GM19193 (cell line): ENCODE data around the gene TSPAN4.

Experiments used
- POLR2A ChIP-seq: IDR thresholded peaks from 4 replicates; pipeline ENCODE4 v1.6.1; 2011; ENCODE audit not compliant: insufficient read depth, insufficient read length; ENCODE audit errors: extremely low read depth

Gene TSPAN4

GRCh38 chr11:870127-870413 is 27.4 kb downstream of the TSPAN4 start:
- no peak for TF ChIP-seq POLR2A

- no peak for TF ChIP-seq POLR2A
Measured at GRCh38 chr11:870418-870817, 27.8 kb downstream of the TSPAN4 start.

GRCh38 chr11:871472-871871 is 28.8 kb downstream of the TSPAN4 start:
- no peak for TF ChIP-seq POLR2A

- no peak for TF ChIP-seq POLR2A
Measured at GRCh38 chr11:872799-873198, 30.1 kb downstream of the TSPAN4 start.

- TF ChIP-seq POLR2A, result no peak
Measured at GRCh38 chr11:873706-874105, 31.1 kb downstream of the TSPAN4 start.

GRCh38 chr11:875203-875602 is 32.6 kb downstream of the TSPAN4 start:
- TF ChIP-seq POLR2A, result no peak

GRCh38 chr11:875769-876301 is 33.2 kb downstream of the TSPAN4 start:
- no peak for TF ChIP-seq POLR2A

- TF ChIP-seq POLR2A, result no peak
Measured at GRCh38 chr11:876545-876944, 33.9 kb downstream of the TSPAN4 start.

GRCh38 chr11:877565-877964 is 34.9 kb downstream of the TSPAN4 start:
- TF ChIP-seq POLR2A, result no peak

- TF ChIP-seq POLR2A, result no peak
Measured at GRCh38 chr11:880447-880846, 37.8 kb downstream of the TSPAN4 start.

GRCh38 chr11:882596-882995 is 39.9 kb downstream of the TSPAN4 start:
- no peak for TF ChIP-seq POLR2A

GRCh38 chr11:883527-883926 is 40.9 kb downstream of the TSPAN4 start:
- no peak for TF ChIP-seq POLR2A

- TF ChIP-seq POLR2A, result no peak
Measured at GRCh38 chr11:884578-885070, 42.0 kb downstream of the TSPAN4 start.

- no peak for TF ChIP-seq POLR2A
Measured at GRCh38 chr11:886568-886967, 43.9 kb downstream of the TSPAN4 start.

- no peak for TF ChIP-seq POLR2A
Measured at GRCh38 chr11:887589-887988, 44.9 kb downstream of the TSPAN4 start.

GRCh38 chr11:888310-889212 is 45.9 kb downstream of the TSPAN4 start:
- TF ChIP-seq POLR2A, result no peak
